ENCODE results near the gene CYB561. TPM values are rescaled to one million over a fixed set of nuclear protein-coding genes. Genes with fewer than 3 reads are reported as not detected.

CYB561 gene
- total and polyA plus RNA-seq, 4 donors: 41.2 to 97.9 (median 45.8) TPM

GRCh38 chr17:63438092-63439051 lies 7.7 kb downstream of the CYB561 start:
- H3K27ac ChIP-seq (ENCODE audit: low read depth in 1 of 2, low read length in 1 of 2): peak overlapping the region in 1 of 2 donors; percentile 46
- no peak overlapping the region for H3K4me3 ChIP-seq
- no peak for DNase-seq
- 46 to 59% methylated on average over 45 of the region's 46 CpGs for WGBS, 2 donors
- TF ChIP-seq CTCF (IDR thresholded peaks at IDR 0.05; ENCODE audit: control extremely low read depth, extremely low read depth): no peak
- no peaks in the 10 kb centered on the region for H3K36me3 ChIP-seq (ENCODE audit: control insufficient read depth in 4 of 4, insufficient read depth in 4 of 4, low read length in 4 of 4)
- no peak for ATAC-seq (ENCODE audit: insufficient read depth, low FRiP score)
- H3K9me3 ChIP-seq (ENCODE audit: control insufficient read depth in 4 of 4, insufficient read depth in 3 of 4, low read length in 3 of 4): no peaks in the 10 kb centered on the region
- peaks cover 0 to 10% (median 2%) of the 10 kb centered on the region in 3 donors for H3K27me3 ChIP-seq (ENCODE audit: control insufficient read depth in 3 of 3, insufficient read depth in 3 of 3, low read length in 2 of 3)
- peaks cover 0 to 64% (median 15%) of the 10 kb centered on the region in 5 donors for H3K4me1 ChIP-seq (ENCODE audit: control insufficient read depth in 5 of 5, insufficient read depth in 5 of 5, low read length in 5 of 5)
- H3K9ac ChIP-seq (ENCODE audit: insufficient read depth in 1 of 2, low read length in 2 of 2): no peak overlapping the region

DNA sequence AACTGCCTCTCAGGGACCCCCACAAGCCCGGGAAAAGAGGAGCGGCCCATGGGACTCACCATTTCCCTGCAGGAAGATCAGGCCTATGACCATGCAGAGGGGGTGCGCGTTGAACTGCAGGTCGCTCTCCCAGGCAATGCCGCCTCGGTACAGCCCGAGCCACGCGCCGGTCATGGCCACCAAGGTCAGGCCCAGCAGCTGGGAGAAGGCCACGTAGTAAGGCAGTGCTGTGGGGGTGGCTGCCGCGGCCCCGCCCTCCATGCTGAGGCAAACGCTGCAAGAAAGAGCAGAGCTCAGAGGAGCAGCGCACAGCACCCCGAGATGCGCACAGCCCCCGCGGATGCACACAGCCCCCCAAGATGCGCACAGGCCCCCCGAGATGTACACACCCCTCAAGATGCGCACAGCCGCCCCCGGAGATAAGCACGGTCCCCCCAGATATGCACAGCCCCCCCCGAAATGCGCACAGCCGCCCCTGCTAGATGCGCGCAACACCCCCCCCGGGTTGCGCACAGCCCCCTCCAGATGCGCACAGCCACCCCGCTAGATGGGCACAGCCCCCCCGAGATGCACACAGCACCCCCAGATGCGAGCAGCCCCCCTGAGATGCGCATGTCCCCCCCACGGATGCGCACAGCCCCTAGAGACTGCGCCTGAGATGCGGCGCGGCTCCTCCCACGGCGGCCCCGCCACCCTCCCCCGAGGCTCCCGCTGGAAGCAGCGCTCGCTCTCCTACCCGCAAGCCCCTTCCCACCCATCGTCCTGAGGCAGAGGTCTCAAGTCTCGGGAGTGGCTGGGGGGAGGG lies 8.6 kb downstream of the CYB561 start:
- no peaks in the 10 kb centered on the region for H3K36me3 ChIP-seq (ENCODE audit: control insufficient read depth in 4 of 4, insufficient read depth in 4 of 4, low read length in 4 of 4)
- 75 to 80% methylated on average over 44 to 55 of the region's 55 CpGs for WGBS, 2 donors
- no peak for ATAC-seq (ENCODE audit: insufficient read depth, low FRiP score)
- H3K27me3 ChIP-seq (ENCODE audit: control insufficient read depth in 3 of 3, insufficient read depth in 3 of 3, low read length in 2 of 3): peaks cover 0 to 10% (median 2%) of the 10 kb centered on the region in 3 donors
- H3K4me1 ChIP-seq (ENCODE audit: control insufficient read depth in 5 of 5, insufficient read depth in 5 of 5, low read length in 5 of 5): peaks cover 0 to 66% (median 17%) of the 10 kb centered on the region in 5 donors
- H3K9ac ChIP-seq (ENCODE audit: insufficient read depth in 1 of 2, low read length in 2 of 2): no peak overlapping the region
- no peak for TF ChIP-seq CTCF (IDR thresholded peaks at IDR 0.05; ENCODE audit: control extremely low read depth, extremely low read depth)
- no peak overlapping the region for H3K4me3 ChIP-seq
- no peak overlapping the region for H3K27ac ChIP-seq (ENCODE audit: low read depth in 1 of 2, low read length in 1 of 2)
- H3K9me3 ChIP-seq (ENCODE audit: control insufficient read depth in 4 of 4, insufficient read depth in 3 of 4, low read length in 3 of 4): no peaks in the 10 kb centered on the region
- no peak for DNase-seq

GRCh38 chr17:63436523-63437110 lies 9.5 kb downstream of the CYB561 start:
- peak overlapping the region in 1 of 2 donors; percentile 2 for H3K27ac ChIP-seq (ENCODE audit: low read depth in 1 of 2, low read length in 1 of 2)
- no peaks in the 10 kb centered on the region for H3K9me3 ChIP-seq (ENCODE audit: control insufficient read depth in 4 of 4, insufficient read depth in 3 of 4, low read length in 3 of 4)
- H3K36me3 ChIP-seq (ENCODE audit: control insufficient read depth in 4 of 4, insufficient read depth in 4 of 4, low read length in 4 of 4): no peaks in the 10 kb centered on the region
- ATAC-seq (ENCODE audit: insufficient read depth, low FRiP score): no peak
- no peak for DNase-seq
- H3K27me3 ChIP-seq (ENCODE audit: control insufficient read depth in 3 of 3, insufficient read depth in 3 of 3, low read length in 2 of 3): peaks cover 0 to 10% (median 2%) of the 10 kb centered on the region in 3 donors
- H3K4me1 ChIP-seq (ENCODE audit: control insufficient read depth in 5 of 5, insufficient read depth in 5 of 5, low read length in 5 of 5): peaks cover 0 to 61% (median 17%) of the 10 kb centered on the region in 5 donors
- H3K4me3 ChIP-seq: no peak overlapping the region
- H3K9ac ChIP-seq (ENCODE audit: insufficient read depth in 1 of 2, low read length in 2 of 2): no peak overlapping the region
- no peak for TF ChIP-seq CTCF (IDR thresholded peaks at IDR 0.05; ENCODE audit: control extremely low read depth, extremely low read depth)
- 84 to 93% methylated on average over 17 of the region's 17 CpGs for WGBS, 2 donors

Data from lung (tissue), 12 donors.